Keratinocyte (primary cell): ENCODE results near the gene ZBTB1.

Source experiments
- CTCF ChIP-seq, 3 experiments: IDR thresholded peaks in 1 of 3; conservative IDR thresholded peaks in 1 of 3; optimal IDR thresholded peaks in 1 of 3; 2 replicates in 2 of 3; 3 replicates in 1 of 3; pipeline versions ENCODE3 to v1.5.1; 2011; ENCODE audit warnings: low read length in 3 of 3, mild to moderate bottlenecking in 3 of 3, moderate library complexity in 2 of 3, control low read depth in 1 of 3, inconsistent platforms in 1 of 3; ENCODE audit not compliant: insufficient read depth in 2 of 3; ENCODE audit errors: extremely low read depth in 1 of 3
- EZH2 ChIP-seq: IDR thresholded peaks from one replicate; pipeline ENCODE4 v1.6.1; 2012; ENCODE audit warnings: inconsistent platforms, mild to moderate bottlenecking, low read length, moderate library complexity

GRCh38 chr14:64556526-64556925, 52.0 kb downstream of the ZBTB1 start:
- TF ChIP-seq EZH2 (no peak), CTCF (optimal IDR thresholded peaks at IDR 0.05 in 1 of 3, IDR thresholded peaks at IDR 0.05 in 1 of 3, conservative IDR thresholded peaks at IDR 0.05 in 1 of 3; ENCODE audit: extremely low read depth in 1 of 3, insufficient read depth in 2 of 3, low read length in 3 of 3) (no peak)
